Lung (tissue), 12 donors: ENCODE measurements around the gene STEAP1. TPM values are rescaled to one million over a fixed set of nuclear protein-coding genes. Genes with fewer than 3 reads are reported as not detected.
"Not testable (repeated sequence)": the region's sequence is repeated elsewhere in the genome, so short reads cannot be mapped to it uniquely, and the experiment has no call there.

Source experiments
- ATAC-seq: fragments of 200-7000 bp; cut with Tn5 transposase; one replicate; pipeline ENCODE4 v1.9.1; 2020; ENCODE audit warnings: moderate number of reproducible peaks; ENCODE audit not compliant: insufficient read depth, low FRiP score
- DNase-seq, 3 donors: peaks; one replicate each; pipeline ENCODE4 v3.0.0-alpha.2; 2013 to 2017
- H3K27ac ChIP-seq, 2 donors: one replicate each; pipeline ENCODE4 v1.5.1; 2013; ENCODE audit warnings: mild to moderate bottlenecking in 2 of 2, moderate library complexity in 2 of 2, control low read depth in 1 of 2, inconsistent platforms in 1 of 2, low read depth in 1 of 2, low read length in 1 of 2
- H3K27me3 ChIP-seq, 3 donors: one replicate each; pipeline ENCODE4 v1.5.1; 2013; ENCODE audit warnings: low read length in 2 of 3; ENCODE audit not compliant: control insufficient read depth in 3 of 3, insufficient read depth in 3 of 3
- H3K36me3 ChIP-seq, 4 donors: one replicate each; pipeline ENCODE4 v1.5.1; 2013; ENCODE audit warnings: low read length in 4 of 4, mild to moderate bottlenecking in 1 of 4, moderate library complexity in 1 of 4; ENCODE audit not compliant: control insufficient read depth in 4 of 4, insufficient read depth in 4 of 4
- H3K4me1 ChIP-seq, 5 donors: one replicate each; pipeline ENCODE4 v1.5.1; 2013; ENCODE audit warnings: low read length in 5 of 5, mild to moderate bottlenecking in 2 of 5, moderate library complexity in 1 of 5; ENCODE audit not compliant: control insufficient read depth in 5 of 5, insufficient read depth in 5 of 5
- H3K4me3 ChIP-seq: one replicate; pipeline ENCODE4 v1.5.1; 2013; ENCODE audit warnings: mild to moderate bottlenecking, control low read depth, moderate library complexity
- H3K9ac ChIP-seq, 2 donors: one replicate each; pipeline ENCODE4 v1.5.1; 2013; ENCODE audit warnings: low read length in 2 of 2, control low read depth in 1 of 2; ENCODE audit not compliant: insufficient read depth in 1 of 2
- H3K9me3 ChIP-seq, 4 donors: one replicate each; pipeline ENCODE4 v1.5.1; 2013; ENCODE audit warnings: low read length in 3 of 4, mild to moderate bottlenecking in 1 of 4, moderate library complexity in 1 of 4; ENCODE audit not compliant: control insufficient read depth in 4 of 4, insufficient read depth in 3 of 4
- WGBS, 2 donors: extraction: QIAGEN DNeasy Blood & Tissue Kit; methylation state at CpG; one replicate each; pipeline ENCODE4 v1.1.7; 2013; 5-methylcytosine and 5-hydroxymethylcytosine counted together
- polyA plus RNA-seq, 2 donors: library from polyadenylated mRNA; stranded (reverse); fragments of 200-250 nt; gene quantifications; one replicate each; pipeline ENCODE4 v1.2.1, GENCODE V29; 2013
- total RNA-seq, 2 donors: library from RNA; depleted of rRNA in 1 of 2; stranded (reverse); fragments of >200 nt in 1 of 2; gene quantifications; one replicate each; pipeline ENCODE4 v1.2.1, GENCODE V29; 2014 to 2021
- TF ChIP-seq, protein P1 (sequence below): IDR thresholded peaks from 2 replicates; pipeline ENCODE4 v1.5.1; 2012; ENCODE audit warnings: mild to moderate bottlenecking; ENCODE audit errors: control extremely low read depth, extremely low read depth
- donor health status: control.
- donor health status: control.
- donor health status: Bipolar disorder and iron deficiency.
- donor health status: healthy.
- donor health status: DM: yes; HTN: yes; CAD: no.

STEAP1 gene
- total and polyA plus RNA-seq, 4 donors: 3.2 to 19.2 (median 7.5) TPM

DNA sequence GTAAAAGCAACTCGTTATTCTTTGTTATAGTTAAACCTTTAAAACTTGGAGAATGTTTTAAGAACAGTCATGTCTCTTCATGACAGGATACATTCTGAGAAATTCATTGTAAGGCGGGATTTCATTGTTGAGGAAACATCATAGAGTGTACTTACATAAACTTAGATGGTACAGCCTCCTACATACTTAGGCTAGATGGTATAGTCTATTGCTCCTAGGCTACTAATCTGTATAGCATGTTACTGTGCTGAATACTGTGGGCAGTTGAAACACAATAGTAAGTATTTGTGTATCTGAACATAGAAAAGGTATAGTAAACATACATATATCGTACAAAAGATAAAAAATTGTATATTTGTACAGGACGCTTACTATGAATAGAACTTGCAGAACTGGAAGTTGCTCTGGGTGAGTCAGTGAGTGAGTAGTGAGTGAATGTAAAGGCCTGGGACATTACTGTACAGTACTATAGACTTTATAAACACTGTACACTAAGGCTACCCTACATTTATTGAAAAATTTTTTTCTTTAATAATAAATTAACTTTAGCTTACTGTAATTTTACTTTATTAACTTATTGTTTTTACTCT lies 3.6 kb downstream of the STEAP1 start:
- DNase-seq, H3K27me3 ChIP-seq, H3K9ac ChIP-seq, H3K36me3 ChIP-seq, ATAC-seq, H3K9me3 ChIP-seq, H3K27ac ChIP-seq, H3K4me3 ChIP-seq, H3K4me1 ChIP-seq: not testable (repeated sequence)
- WGBS, 2 donors: 70 to 89% methylated on average over 3 of the region's 4 CpGs

DNA sequence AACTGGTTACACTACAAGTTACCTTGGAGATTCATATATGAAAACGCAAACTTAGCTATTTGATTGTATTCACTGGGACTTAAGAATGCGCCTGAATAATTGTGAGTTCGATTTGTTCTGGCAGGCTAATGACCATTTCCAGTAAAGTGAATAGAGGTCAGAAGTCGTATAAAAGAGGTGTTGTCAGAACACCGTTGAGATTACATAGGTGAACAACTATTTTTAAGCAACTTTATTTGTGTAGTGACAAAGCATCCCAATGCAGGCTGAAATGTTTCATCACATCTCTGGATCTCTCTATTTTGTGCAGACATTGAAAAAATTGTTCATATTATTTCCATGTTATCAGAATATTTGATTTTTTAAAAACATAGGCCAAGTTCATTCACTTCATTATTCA lies 9.3 kb downstream of the STEAP1 start:
- 90 to 92% methylated on average over 5 of the region's 5 CpGs for WGBS, 2 donors

DNA sequence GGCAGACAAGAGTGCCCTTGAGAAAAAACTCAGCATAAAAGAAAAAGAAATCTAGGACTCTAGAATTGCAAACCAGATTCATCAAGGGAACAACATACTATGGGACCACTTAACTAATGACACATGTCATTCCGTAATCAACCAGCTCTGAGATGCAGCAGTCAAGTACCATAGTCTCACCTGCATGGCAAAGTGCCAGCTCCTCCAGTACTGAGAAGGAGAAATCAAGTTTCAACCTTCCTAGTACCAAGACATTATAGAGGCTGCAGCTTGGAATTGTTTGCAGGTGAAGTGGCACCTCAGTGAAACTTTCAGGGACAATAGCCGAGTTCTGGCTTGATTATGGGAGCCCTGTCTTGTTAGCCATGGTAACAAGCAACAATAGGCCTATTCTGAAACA lies 11.5 kb downstream of the STEAP1 start:
- TF ChIP-seq, protein P1, sequence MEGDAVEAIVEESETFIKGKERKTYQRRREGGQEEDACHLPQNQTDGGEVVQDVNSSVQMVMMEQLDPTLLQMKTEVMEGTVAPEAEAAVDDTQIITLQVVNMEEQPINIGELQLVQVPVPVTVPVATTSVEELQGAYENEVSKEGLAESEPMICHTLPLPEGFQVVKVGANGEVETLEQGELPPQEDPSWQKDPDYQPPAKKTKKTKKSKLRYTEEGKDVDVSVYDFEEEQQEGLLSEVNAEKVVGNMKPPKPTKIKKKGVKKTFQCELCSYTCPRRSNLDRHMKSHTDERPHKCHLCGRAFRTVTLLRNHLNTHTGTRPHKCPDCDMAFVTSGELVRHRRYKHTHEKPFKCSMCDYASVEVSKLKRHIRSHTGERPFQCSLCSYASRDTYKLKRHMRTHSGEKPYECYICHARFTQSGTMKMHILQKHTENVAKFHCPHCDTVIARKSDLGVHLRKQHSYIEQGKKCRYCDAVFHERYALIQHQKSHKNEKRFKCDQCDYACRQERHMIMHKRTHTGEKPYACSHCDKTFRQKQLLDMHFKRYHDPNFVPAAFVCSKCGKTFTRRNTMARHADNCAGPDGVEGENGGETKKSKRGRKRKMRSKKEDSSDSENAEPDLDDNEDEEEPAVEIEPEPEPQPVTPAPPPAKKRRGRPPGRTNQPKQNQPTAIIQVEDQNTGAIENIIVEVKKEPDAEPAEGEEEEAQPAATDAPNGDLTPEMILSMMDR: no peak
- ATAC-seq (no peak), DNase-seq (peak; percentile 12 to 23 (median 20))
- Histone ChIP-seq H3K9ac (no peak overlapping the region), H3K4me3 (no peak overlapping the region), H3K4me1 (no peaks in the 10 kb centered on the region), H3K36me3 (no peaks in the 10 kb centered on the region), H3K27me3 (no peaks in the 10 kb centered on the region), H3K27ac (no peak overlapping the region), H3K9me3 (peaks cover 0 to 2% (median 0%) of the 10 kb centered on the region in 4 donors)
- WGBS, 2 donors: 68 to 81% methylated on average over 2 of the region's 2 CpGs

More for the DNA sequence above, 9.3 kb downstream of the STEAP1 start:
- Histone ChIP-seq H3K9me3 (peaks cover 0 to 2% (median 0%) of the 10 kb centered on the region in 4 donors), H3K36me3 (no peaks in the 10 kb centered on the region), H3K9ac (no peak overlapping the region), H3K4me1 (no peaks in the 10 kb centered on the region), H3K27me3 (no peaks in the 10 kb centered on the region), H3K4me3 (no peak overlapping the region), H3K27ac (no peak overlapping the region)
- TF ChIP-seq, protein P1: no peak
- no peak for ATAC-seq
- no peak for DNase-seq

DNA sequence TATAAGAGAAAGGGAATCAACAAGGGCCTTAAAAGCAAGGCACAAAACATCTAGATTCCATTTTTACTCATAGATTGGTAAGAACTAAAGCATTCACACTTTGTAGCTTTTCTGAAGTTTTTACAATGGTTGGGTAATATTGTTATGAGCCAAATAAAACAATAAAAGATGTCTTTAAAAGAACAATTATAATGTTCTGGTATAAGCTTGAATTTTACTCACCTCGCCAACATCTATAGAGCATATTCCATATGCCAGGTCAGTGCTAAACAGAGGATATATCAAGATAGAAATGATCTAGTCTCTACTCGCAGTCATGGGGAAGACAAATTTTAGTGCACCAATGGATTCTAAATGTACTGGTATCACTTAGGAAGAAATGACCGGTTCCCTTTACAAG lies 11.9 kb downstream of the STEAP1 start:
- Histone ChIP-seq H3K4me3 (no peak overlapping the region), H3K9ac (no peak overlapping the region), H3K27me3 (no peaks in the 10 kb centered on the region), H3K27ac (no peak overlapping the region), H3K36me3 (no peaks in the 10 kb centered on the region), H3K4me1 (no peaks in the 10 kb centered on the region), H3K9me3 (peaks cover 0 to 2% (median 0%) of the 10 kb centered on the region in 4 donors)
- TF ChIP-seq, protein P1: no peak
- ATAC-seq: no peak
- WGBS, 2 donors: 62 to 80% methylated on average over 3 of the region's 3 CpGs
- DNase-seq: no peak
